Measurements from ENCODE around the gene WDR45B.

GRCh38 chr17:82693168-82693867, 45.1 kb upstream of the WDR45B start:
- TF ChIP-seq CTCF (IDR thresholded peaks at IDR 0.05) = no peak
- TF ChIP-seq ZFX (IDR thresholded peaks at IDR 0.05; ENCODE audit: borderline replicate concordance) = no peak
